OCI-LY1 (cell line): ENCODE results near the gene PCDH18.
"Not testable (repeated sequence)": the region's sequence is repeated elsewhere in the genome, so short reads cannot be mapped to it uniquely, and the experiment has no call there.

Experiments used
- H2AFZ ChIP-seq: fragments of 200-600 bp; sonication (generic), shearing (Covaris generic); 2 replicates; pipeline ENCODE4 v1.6.0; 2014; ENCODE audit warnings: antibody characterized with exemption, mild to moderate bottlenecking, low read length
- H3F3A ChIP-seq: fragments of 200-600 bp; sonication (generic), shearing (Covaris generic); 2 replicates; pipeline ENCODE4 v1.6.0; 2014; ENCODE audit warnings: mild to moderate bottlenecking, antibody characterized with exemption, low read length, moderate library complexity; ENCODE audit not compliant: insufficient read depth
- H3K27ac ChIP-seq: fragments of 200-600 bp; sonication (generic); 2 replicates; pipeline ENCODE4 v1.5.1; 2014; ENCODE audit warnings: low read length, mixed run types, mild to moderate bottlenecking, low read depth; ENCODE audit not compliant: poor library complexity, severe bottlenecking
- H3K27me3 ChIP-seq: fragments of 200-600 bp; sonication (generic); 2 replicates; pipeline ENCODE4 v1.6.0; 2014; ENCODE audit warnings: antibody characterized with exemption, mild to moderate bottlenecking, low read length, moderate library complexity; ENCODE audit not compliant: insufficient read depth
- H3K36me3 ChIP-seq: fragments of 200-600 bp; sonication (generic); 2 replicates; pipeline ENCODE4 v1.6.1; 2014; ENCODE audit warnings: mild to moderate bottlenecking, antibody characterized with exemption, low read length, moderate library complexity, mixed read lengths; ENCODE audit not compliant: insufficient read depth
- H3K4me1 ChIP-seq: fragments of 200-600 bp; sonication (generic); 2 replicates; pipeline ENCODE4 v1.5.1; 2014; ENCODE audit warnings: mild to moderate bottlenecking, low read length, moderate library complexity; ENCODE audit not compliant: insufficient read depth, severe bottlenecking
- H3K4me2 ChIP-seq: fragments of 200-600 bp; sonication (generic), shearing (Covaris generic); 2 replicates; pipeline ENCODE4 v1.6.1; 2014; ENCODE audit warnings: low read length
- H3K4me3 ChIP-seq: fragments of 200-600 bp; sonication (generic); 2 replicates; pipeline ENCODE4 v1.5.1; 2014; ENCODE audit warnings: low read length, low read depth, mild to moderate bottlenecking, mixed read lengths; ENCODE audit not compliant: poor library complexity, severe bottlenecking
- H3K79me2 ChIP-seq: fragments of 200-600 bp; shearing (Covaris generic); 2 replicates; pipeline ENCODE4 v1.6.1; 2016; ENCODE audit warnings: mixed run types, low read length, mixed read lengths; ENCODE audit not compliant: insufficient read depth
- H3K9ac ChIP-seq: fragments of 200-600 bp; sonication (generic), shearing (Covaris generic); 2 replicates; pipeline ENCODE4 v1.6.1; 2014; ENCODE audit warnings: mild to moderate bottlenecking, low read length, mixed read lengths
- H3K9me2 ChIP-seq: fragments of 200-600 bp; sonication (generic), shearing (Covaris generic); 2 replicates; pipeline ENCODE4 v1.6.1; 2014; ENCODE audit warnings: low read depth, mild to moderate bottlenecking, low read length, mixed read lengths
- H3K9me3 ChIP-seq: fragments of 200-600 bp; shearing (Covaris generic); 2 replicates; pipeline ENCODE4 v1.6.1; 2014; ENCODE audit warnings: low read length, mixed read lengths
- H4K20me1 ChIP-seq: fragments of 200-600 bp; sonication (generic), shearing (Covaris generic); 2 replicates; pipeline ENCODE4 v1.6.0; 2016; ENCODE audit warnings: mild to moderate bottlenecking, low read length; ENCODE audit not compliant: insufficient read depth
- EZH2 ChIP-seq: fragments of 200-600 bp; sonication (generic), shearing (Covaris generic); IDR thresholded peaks from 2 replicates; pipeline ENCODE4 v1.8.0; 2017; ENCODE audit warnings: borderline replicate concordance, mixed run types, mild to moderate bottlenecking, antibody characterized with exemption, low read length, moderate library complexity, mixed read lengths
- TF ChIP-seq, protein P1 (sequence below): fragments of 200-600 bp; sonication (generic), shearing (Covaris generic); IDR thresholded peaks from 2 replicates; pipeline ENCODE4 v1.5.1; 2017; ENCODE audit warnings: mild to moderate bottlenecking, antibody characterized with exemption, low read length, moderate library complexity, mixed read lengths

The PCDH18 gene

DNA sequence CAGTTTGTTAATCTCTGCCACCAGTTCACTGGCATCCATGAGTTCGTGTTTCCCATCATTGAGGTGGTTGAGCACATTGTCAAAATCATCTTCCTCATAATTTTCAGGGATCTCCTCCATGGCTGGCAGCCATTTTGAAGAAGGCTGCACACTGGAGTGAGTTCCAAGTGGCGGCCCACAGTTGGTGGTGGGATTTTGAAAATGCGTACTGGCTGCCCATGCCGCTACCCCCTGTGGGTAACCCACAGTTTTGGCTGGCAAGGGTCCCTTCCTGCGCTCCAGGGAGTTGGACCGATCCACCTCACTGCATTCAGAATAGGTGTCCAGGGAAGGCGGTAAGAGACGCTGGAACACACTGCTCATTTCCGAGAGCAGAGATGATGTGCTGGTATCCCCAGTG is 11.2 kb downstream of the PCDH18 start:
- TF ChIP-seq, protein P1, sequence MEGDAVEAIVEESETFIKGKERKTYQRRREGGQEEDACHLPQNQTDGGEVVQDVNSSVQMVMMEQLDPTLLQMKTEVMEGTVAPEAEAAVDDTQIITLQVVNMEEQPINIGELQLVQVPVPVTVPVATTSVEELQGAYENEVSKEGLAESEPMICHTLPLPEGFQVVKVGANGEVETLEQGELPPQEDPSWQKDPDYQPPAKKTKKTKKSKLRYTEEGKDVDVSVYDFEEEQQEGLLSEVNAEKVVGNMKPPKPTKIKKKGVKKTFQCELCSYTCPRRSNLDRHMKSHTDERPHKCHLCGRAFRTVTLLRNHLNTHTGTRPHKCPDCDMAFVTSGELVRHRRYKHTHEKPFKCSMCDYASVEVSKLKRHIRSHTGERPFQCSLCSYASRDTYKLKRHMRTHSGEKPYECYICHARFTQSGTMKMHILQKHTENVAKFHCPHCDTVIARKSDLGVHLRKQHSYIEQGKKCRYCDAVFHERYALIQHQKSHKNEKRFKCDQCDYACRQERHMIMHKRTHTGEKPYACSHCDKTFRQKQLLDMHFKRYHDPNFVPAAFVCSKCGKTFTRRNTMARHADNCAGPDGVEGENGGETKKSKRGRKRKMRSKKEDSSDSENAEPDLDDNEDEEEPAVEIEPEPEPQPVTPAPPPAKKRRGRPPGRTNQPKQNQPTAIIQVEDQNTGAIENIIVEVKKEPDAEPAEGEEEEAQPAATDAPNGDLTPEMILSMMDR, result no peak
- no peak for TF ChIP-seq EZH2
- Histone ChIP-seq H3K27me3 (no peaks in the 10 kb centered on the region), H3K4me3 (no peak overlapping the region), H3K27ac (no peak overlapping the region), H3K36me3 (no peaks in the 10 kb centered on the region), H3K9me2 (no peaks in the 10 kb centered on the region), H3K9ac (no peak overlapping the region), H3K79me2 (no peaks in the 10 kb centered on the region), H3K4me1 (no peaks in the 10 kb centered on the region), H3K4me2 (no peak overlapping the region), H2AFZ (no peak overlapping the region), H3K9me3 (no peaks in the 10 kb centered on the region), H3F3A (no peaks in the 10 kb centered on the region), H4K20me1 (no peaks in the 10 kb centered on the region)

DNA sequence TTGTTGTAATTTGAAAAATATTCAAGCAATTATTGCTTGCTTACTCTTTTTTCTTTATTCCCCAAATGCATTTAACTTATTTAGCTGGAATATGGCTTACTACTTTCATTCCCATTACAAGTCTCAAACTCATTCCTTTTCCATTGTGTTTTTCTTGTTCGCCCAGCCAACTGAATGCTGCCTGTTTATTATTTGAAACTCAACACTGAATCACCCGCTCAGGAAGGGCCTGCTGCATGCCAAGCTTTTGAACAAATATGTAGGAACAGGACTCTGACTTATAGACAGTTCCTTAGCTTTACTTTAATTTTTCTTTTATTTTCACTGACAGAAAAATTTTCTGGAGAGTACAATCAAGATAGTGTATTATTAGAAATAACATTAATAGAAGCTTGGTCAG is 12.9 kb downstream of the PCDH18 start:
- TF ChIP-seq, protein P1, result no peak
- no peak for TF ChIP-seq EZH2
- no peak overlapping the region for H3K27ac ChIP-seq
- no peaks in the 10 kb centered on the region for H3K79me2 ChIP-seq
- no peaks in the 10 kb centered on the region for H3K36me3 ChIP-seq
- no peak overlapping the region for H3K4me2 ChIP-seq
- no peaks in the 10 kb centered on the region for H3K9me2 ChIP-seq
- H3K4me1 ChIP-seq, result no peaks in the 10 kb centered on the region
- no peaks in the 10 kb centered on the region for H3K9me3 ChIP-seq
- H2AFZ ChIP-seq, result no peak overlapping the region
- no peaks in the 10 kb centered on the region for H4K20me1 ChIP-seq
- no peaks in the 10 kb centered on the region for H3F3A ChIP-seq
- no peaks in the 10 kb centered on the region for H3K27me3 ChIP-seq
- no peak overlapping the region for H3K9ac ChIP-seq
- no peak overlapping the region for H3K4me3 ChIP-seq

DNA sequence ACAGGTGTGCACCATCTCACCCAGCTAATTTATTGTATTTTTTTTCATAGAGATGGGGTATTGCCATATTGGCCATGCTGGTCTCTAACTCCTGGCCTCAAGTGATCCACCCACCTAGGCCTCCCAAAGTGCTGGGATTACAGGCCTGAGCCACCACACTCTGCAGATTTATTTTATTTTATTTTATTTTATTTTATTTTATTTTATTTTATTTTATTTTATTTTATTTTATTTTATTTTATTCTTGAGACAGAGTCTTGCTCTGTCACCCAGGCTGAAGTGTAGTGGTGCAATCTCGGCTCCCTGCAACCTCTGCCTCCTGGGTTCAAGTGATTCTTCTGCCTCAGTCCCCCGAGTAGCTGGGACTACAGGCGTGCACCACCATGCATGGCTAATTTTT is 15.0 kb downstream of the PCDH18 start:
- not testable (repeated sequence) for H3K4me2 ChIP-seq, H3K4me3 ChIP-seq, H3F3A ChIP-seq, H3K4me1 ChIP-seq, H3K9ac ChIP-seq, H3K9me2 ChIP-seq, H3K36me3 ChIP-seq, H3K9me3 ChIP-seq, H3K27ac ChIP-seq, H3K79me2 ChIP-seq, H3K27me3 ChIP-seq, H2AFZ ChIP-seq, H4K20me1 ChIP-seq

DNA sequence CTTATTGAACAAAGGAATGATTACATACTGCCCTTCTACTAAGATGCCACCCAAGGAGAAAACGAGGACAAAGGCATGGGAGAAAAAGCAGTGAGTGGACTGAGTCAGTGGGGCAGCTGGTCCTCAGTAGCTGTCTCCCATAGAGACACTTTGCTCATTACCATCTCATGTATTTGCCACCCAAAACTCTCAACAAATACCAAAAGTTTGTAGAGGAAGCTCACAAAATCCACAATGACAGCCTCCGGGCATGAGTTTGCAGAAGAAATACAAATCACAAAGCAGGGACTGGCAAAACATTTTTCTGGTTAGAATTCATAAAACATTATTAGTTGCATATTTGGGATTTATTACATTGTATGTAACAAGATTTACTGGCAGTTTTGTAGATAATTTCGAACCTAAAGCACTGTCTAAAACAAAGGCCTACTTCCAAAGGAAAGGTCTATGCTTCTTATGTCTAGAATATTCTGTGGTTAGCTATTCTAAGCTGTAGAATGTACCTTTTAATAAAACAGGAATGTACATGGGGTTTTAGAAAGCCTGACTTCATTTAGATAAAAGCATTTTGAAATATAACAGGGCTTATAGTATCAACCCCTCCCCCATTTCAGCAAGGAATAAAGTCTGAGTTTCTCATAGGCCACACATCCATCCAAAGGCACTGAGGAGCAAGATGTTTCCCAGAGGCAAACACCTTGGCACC is 17.7 kb downstream of the PCDH18 start:
- Histone ChIP-seq H3K9ac (no peak overlapping the region), H2AFZ (no peak overlapping the region), H3K27me3 (no peaks in the 10 kb centered on the region), H3K4me2 (no peak overlapping the region), H3K9me2 (no peaks in the 10 kb centered on the region), H3F3A (no peaks in the 10 kb centered on the region), H3K27ac (no peak overlapping the region), H3K36me3 (no peaks in the 10 kb centered on the region), H3K9me3 (no peaks in the 10 kb centered on the region), H3K4me3 (no peak overlapping the region), H3K79me2 (no peaks in the 10 kb centered on the region), H3K4me1 (no peaks in the 10 kb centered on the region), H4K20me1 (no peaks in the 10 kb centered on the region)
- TF ChIP-seq EZH2, result no peak
- TF ChIP-seq, protein P1, result no peak
